ENCODE results near the gene BBOX1.
A peak's percentile ranks its signal among the peaks of the same experiment; 100 is the strongest.

The BBOX1 gene

GRCh38 chr11:27085605-27086004, 45.0 kb downstream of the BBOX1 start:
- peak; percentile 5 for DNase-seq

GRCh38 chr11:27087432-27087831, 46.8 kb downstream of the BBOX1 start:
- no peak for DNase-seq

GRCh38 chr11:27088353-27088752, 47.7 kb downstream of the BBOX1 start:
- DNase-seq = no peak

GRCh38 chr11:27089746-27090145, 49.1 kb downstream of the BBOX1 start:
- no peak for DNase-seq

GRCh38 chr11:27090357-27090948, 49.8 kb downstream of the BBOX1 start:
- DNase-seq = peak; percentile 73

GRCh38 chr11:27094120-27094519, 53.5 kb downstream of the BBOX1 start:
- DNase-seq = no peak

- no peak for DNase-seq
Measured at GRCh38 chr11:27095059-27095458, 54.4 kb downstream of the BBOX1 start.

GRCh38 chr11:27095887-27096286, 55.3 kb downstream of the BBOX1 start:
- no peak for DNase-seq

- no peak for DNase-seq
Measured at GRCh38 chr11:27097551-27097950, 56.9 kb downstream of the BBOX1 start.

GRCh38 chr11:27100534-27100933, 59.9 kb downstream of the BBOX1 start:
- no peak for DNase-seq

- no peak for DNase-seq
Measured at GRCh38 chr11:27107548-27107947, 66.9 kb downstream of the BBOX1 start.

- no peak for DNase-seq
Measured at GRCh38 chr11:27108809-27109208, 68.2 kb downstream of the BBOX1 start.

- DNase-seq = no peak
Measured at GRCh38 chr11:27111896-27112295, 71.3 kb downstream of the BBOX1 start.

- no peak for DNase-seq
Measured at GRCh38 chr11:27112946-27113345, 72.3 kb downstream of the BBOX1 start.

- no peak for DNase-seq
Measured at GRCh38 chr11:27115051-27115650, 74.5 kb downstream of the BBOX1 start.

- DNase-seq = no peak
Measured at GRCh38 chr11:27116684-27117083, 76.1 kb downstream of the BBOX1 start.

GRCh38 chr11:27118371-27118770, 77.8 kb downstream of the BBOX1 start:
- no peak for DNase-seq

GRCh38 chr11:27118949-27119348, 78.3 kb downstream of the BBOX1 start:
- no peak for DNase-seq

GRCh38 chr11:27119396-27119795, 78.8 kb downstream of the BBOX1 start:
- no peak for DNase-seq

GRCh38 chr11:27120211-27120610, 79.6 kb downstream of the BBOX1 start:
- DNase-seq = no peak

GRCh38 chr11:27122001-27122400, 81.4 kb downstream of the BBOX1 start:
- peak; percentile 15 for DNase-seq

- peak; percentile 36 for DNase-seq
Measured at GRCh38 chr11:27124514-27125264, 84.1 kb downstream of the BBOX1 start.

GRCh38 chr11:27129686-27130085, 89.1 kb downstream of the BBOX1 start:
- no peak for DNase-seq

GRCh38 chr11:27130806-27131205, 90.2 kb downstream of the BBOX1 start:
- DNase-seq = no peak
